ENCODE data around the gene DNASE1L1. TPM values are rescaled to one million over a fixed set of nuclear protein-coding genes. Genes with fewer than 3 reads are reported as not detected.

Gene DNASE1L1
- total RNA-seq, 4 donors from 2014 or later = 11.1 to 29.3 (median 22.3) TPM

DNA sequence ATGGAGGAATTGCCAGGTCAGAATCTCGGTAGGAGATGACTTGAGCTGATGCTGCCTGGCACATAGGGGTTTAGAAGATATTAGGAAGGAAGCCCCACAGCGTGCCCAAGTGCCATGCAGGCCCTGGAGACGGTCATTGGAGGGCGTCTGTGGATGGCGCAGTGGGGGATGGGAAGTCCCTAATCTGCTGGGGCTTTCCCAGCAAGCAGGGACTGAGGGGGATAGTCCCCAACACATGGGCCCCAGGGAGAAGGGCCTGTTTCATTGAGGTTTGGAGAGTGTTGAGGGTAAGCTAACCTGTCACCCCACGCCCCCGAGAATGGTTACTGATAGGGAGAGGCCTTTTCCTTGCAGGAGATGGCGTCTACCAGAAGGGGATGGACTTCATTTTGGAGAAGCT is 10.1 kb upstream of the DNASE1L1 start:
- no peak for ATAC-seq
- H3K36me3 ChIP-seq = peaks cover 0 to 12% of the 10 kb centered on the region in 2 donors
- no peaks in the 10 kb centered on the region for H3K9me3 ChIP-seq
- no CpG with 5 or more reads among the region's 8 CpGs for WGBS, 2 donors (ENCODE audit: low coverage in 1 of 2)
- H3K27ac ChIP-seq = peak overlapping the region in 2 of 4 donors; percentile 56 to 57
- H3K27me3 ChIP-seq = no peaks in the 10 kb centered on the region
- no peak overlapping the region for H3K4me3 ChIP-seq
- TF ChIP-seq EP300 (IDR thresholded peaks at IDR 0.05) (no peak), POLR2A (IDR thresholded peaks at IDR 0.05) (no peak), POLR2AphosphoS5 (IDR thresholded peaks at IDR 0.05) (no peak)
- TF ChIP-seq, protein P1, sequence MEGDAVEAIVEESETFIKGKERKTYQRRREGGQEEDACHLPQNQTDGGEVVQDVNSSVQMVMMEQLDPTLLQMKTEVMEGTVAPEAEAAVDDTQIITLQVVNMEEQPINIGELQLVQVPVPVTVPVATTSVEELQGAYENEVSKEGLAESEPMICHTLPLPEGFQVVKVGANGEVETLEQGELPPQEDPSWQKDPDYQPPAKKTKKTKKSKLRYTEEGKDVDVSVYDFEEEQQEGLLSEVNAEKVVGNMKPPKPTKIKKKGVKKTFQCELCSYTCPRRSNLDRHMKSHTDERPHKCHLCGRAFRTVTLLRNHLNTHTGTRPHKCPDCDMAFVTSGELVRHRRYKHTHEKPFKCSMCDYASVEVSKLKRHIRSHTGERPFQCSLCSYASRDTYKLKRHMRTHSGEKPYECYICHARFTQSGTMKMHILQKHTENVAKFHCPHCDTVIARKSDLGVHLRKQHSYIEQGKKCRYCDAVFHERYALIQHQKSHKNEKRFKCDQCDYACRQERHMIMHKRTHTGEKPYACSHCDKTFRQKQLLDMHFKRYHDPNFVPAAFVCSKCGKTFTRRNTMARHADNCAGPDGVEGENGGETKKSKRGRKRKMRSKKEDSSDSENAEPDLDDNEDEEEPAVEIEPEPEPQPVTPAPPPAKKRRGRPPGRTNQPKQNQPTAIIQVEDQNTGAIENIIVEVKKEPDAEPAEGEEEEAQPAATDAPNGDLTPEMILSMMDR (IDR thresholded peaks at IDR 0.05) = no peak
- H3K4me1 ChIP-seq = peaks cover 0 to 12% (median 0%) of the 10 kb centered on the region in 3 donors

- Histone ChIP-seq H3K4me3 (no peak overlapping the region), H3K27me3 (no peaks in the 10 kb centered on the region), H3K4me1 (peaks cover 0 to 20% (median 3%) of the 10 kb centered on the region in 3 donors), H3K9me3 (no peaks in the 10 kb centered on the region), H3K36me3 (peaks cover 0 to 24% of the 10 kb centered on the region in 2 donors), H3K27ac (no peak overlapping the region)
- WGBS, 2 donors (ENCODE audit: low coverage in 1 of 2) = 39 to 58% methylated on average over 3 to 4 of the region's 7 CpGs
- no peak for TF ChIP-seq POLR2A (IDR thresholded peaks at IDR 0.05)
- TF ChIP-seq, protein P1 (IDR thresholded peaks at IDR 0.05) = no peak
- no peak for TF ChIP-seq EP300 (IDR thresholded peaks at IDR 0.05)
- no peak for TF ChIP-seq POLR2AphosphoS5 (IDR thresholded peaks at IDR 0.05)
- ATAC-seq = no peak
These were observed 8.1 kb upstream of the DNASE1L1 start for GRCh38 chrX:154417157-154417556.

GRCh38 chrX:154413142-154413541 is 4.1 kb upstream of the DNASE1L1 start:
- TF ChIP-seq, protein P1 (IDR thresholded peaks at IDR 0.05) = no peak
- no peak for TF ChIP-seq EP300 (IDR thresholded peaks at IDR 0.05)
- TF ChIP-seq POLR2A (IDR thresholded peaks at IDR 0.05) = no peak
- TF ChIP-seq POLR2AphosphoS5 (IDR thresholded peaks at IDR 0.05) = no peak
- H3K4me1 ChIP-seq = peaks cover 0 to 16% (median 3%) of the 10 kb centered on the region in 3 donors
- no peaks in the 10 kb centered on the region for H3K27me3 ChIP-seq
- H3K36me3 ChIP-seq = peaks cover 0 to 17% of the 10 kb centered on the region in 2 donors
- 83% methylated on average over 5 of the region's 8 CpGs; no CpG with 5 or more reads in 1 of the 2 donors for WGBS, 2 donors (ENCODE audit: low coverage in 1 of 2)
- H3K4me3 ChIP-seq = no peak overlapping the region
- no peak for ATAC-seq
- H3K27ac ChIP-seq = peak overlapping the region in 2 of 4 donors; percentile 94
- no peaks in the 10 kb centered on the region for H3K9me3 ChIP-seq

- TF ChIP-seq POLR2A (IDR thresholded peaks at IDR 0.05) (no peak), POLR2AphosphoS5 (IDR thresholded peaks at IDR 0.05) (no peak), EP300 (IDR thresholded peaks at IDR 0.05) (no peak)
- TF ChIP-seq, protein P1 (IDR thresholded peaks at IDR 0.05) = no peak
- Histone ChIP-seq H3K27ac (peak overlapping the region; percentile 85 to 94 (median 93)), H3K4me1 (peaks cover 0 to 16% (median 3%) of the 10 kb centered on the region in 3 donors), H3K4me3 (peak overlapping the region; percentile 81 to 85), H3K27me3 (no peaks in the 10 kb centered on the region), H3K9me3 (no peaks in the 10 kb centered on the region), H3K36me3 (peaks cover 0 to 17% of the 10 kb centered on the region in 2 donors)
- WGBS, 2 donors (ENCODE audit: low coverage in 1 of 2) = no CpG with 5 or more reads among the region's 4 CpGs
- peak; percentile 40 for ATAC-seq
These were observed 3.4 kb upstream of the DNASE1L1 start for GRCh38 chrX:154412468-154412867.

DNA sequence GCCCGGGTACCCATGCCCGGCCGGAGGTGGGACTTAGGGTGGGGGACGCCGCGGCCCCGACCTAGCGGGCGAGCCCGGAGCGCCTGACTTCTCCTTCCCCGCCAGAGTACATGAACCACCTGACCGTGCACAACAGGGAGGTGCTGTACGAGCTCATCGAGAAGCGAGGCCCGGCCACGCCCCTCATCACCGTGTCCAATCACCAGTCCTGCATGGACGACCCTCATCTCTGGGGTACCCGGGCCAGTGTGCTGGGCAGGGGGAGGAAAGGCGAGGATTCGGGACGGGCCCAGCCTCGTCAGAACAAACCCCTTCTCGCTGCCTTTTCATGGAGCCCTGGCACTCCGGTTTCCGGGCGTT is 2.9 kb upstream of the DNASE1L1 start:
- Histone ChIP-seq H3K4me3 (peak overlapping the region; percentile 81 to 85), H3K9me3 (no peaks in the 10 kb centered on the region), H3K27me3 (no peaks in the 10 kb centered on the region), H3K4me1 (peaks cover 0 to 16% (median 3%) of the 10 kb centered on the region in 3 donors), H3K36me3 (peaks cover 0 to 17% of the 10 kb centered on the region in 2 donors), H3K27ac (peak overlapping the region; percentile 85 to 94 (median 93))
- TF ChIP-seq, protein P1 (IDR thresholded peaks at IDR 0.05) = no peak
- TF ChIP-seq POLR2AphosphoS5 (IDR thresholded peaks at IDR 0.05) = peak; percentile 20
- ATAC-seq = peak; percentile 73
- 63% methylated on average over 4 of the region's 29 CpGs; no CpG with 5 or more reads in 1 of the 2 donors for WGBS, 2 donors (ENCODE audit: low coverage in 1 of 2)
